Measurements from ENCODE around the gene PIANP.

DNA sequence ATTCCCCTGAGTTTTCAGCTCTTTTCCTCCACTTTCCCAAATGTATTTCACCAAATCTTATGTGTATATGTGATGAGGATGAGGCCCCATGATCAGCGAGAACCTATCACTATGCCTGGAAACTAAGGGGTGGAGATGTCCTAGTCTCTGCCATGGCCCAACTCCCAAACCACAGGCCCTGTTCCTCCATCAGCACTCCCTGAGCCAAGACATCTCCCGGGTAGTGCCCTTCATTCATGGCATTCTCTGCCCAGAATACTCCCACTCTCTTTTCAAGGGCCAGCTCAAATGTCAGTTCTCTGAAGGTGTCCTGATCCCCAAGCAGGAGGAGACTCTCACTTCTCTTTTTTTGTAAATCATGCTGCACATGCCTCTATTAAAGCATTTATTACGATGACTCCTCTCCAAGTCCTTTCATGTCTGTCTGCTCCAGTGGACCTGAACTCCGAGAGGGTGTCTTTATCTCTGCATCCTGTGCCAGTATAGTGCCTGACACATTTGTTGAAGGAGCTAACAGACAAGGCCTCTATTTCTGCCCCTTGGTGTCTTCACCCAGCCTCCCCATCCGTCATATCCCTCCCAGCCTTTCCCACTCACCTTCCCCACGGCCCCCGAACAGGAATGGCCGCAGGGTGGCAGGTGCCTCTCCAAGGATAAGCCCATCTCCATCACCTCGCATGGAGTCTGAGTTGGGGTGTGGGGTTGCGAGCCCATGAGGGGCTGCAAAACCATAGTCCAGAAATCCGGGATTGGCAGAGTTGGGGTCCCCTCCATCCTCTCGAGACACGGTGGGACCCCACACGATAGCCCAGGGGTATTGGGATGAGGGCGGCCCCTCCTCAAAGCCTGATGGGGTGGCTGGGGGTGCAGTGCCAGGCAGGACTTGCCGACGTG is 3.7 kb downstream of the PIANP start:
- TF ChIP-seq EZH2 (optimal IDR thresholded peaks at IDR 0.05; ENCODE audit: low read depth, low read length) (no peak), EZH2phosphoT487 (IDR thresholded peaks at IDR 0.05; ENCODE audit: low read length) (no peak)
- TF ChIP-seq, protein P1, sequence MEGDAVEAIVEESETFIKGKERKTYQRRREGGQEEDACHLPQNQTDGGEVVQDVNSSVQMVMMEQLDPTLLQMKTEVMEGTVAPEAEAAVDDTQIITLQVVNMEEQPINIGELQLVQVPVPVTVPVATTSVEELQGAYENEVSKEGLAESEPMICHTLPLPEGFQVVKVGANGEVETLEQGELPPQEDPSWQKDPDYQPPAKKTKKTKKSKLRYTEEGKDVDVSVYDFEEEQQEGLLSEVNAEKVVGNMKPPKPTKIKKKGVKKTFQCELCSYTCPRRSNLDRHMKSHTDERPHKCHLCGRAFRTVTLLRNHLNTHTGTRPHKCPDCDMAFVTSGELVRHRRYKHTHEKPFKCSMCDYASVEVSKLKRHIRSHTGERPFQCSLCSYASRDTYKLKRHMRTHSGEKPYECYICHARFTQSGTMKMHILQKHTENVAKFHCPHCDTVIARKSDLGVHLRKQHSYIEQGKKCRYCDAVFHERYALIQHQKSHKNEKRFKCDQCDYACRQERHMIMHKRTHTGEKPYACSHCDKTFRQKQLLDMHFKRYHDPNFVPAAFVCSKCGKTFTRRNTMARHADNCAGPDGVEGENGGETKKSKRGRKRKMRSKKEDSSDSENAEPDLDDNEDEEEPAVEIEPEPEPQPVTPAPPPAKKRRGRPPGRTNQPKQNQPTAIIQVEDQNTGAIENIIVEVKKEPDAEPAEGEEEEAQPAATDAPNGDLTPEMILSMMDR (IDR thresholded peaks at IDR 0.05; ENCODE audit: low read length), result no peak
